Activated naive CD4-positive, alpha-beta T cell (primary cell): Measurements from ENCODE around the gene SLC22A4.

ENCODE experiments used
- DNase-seq, 4 experiments: peaks; one replicate each; lab custom pipeline; 2025; lab: John Stamatoyannopoulos, UW

The SLC22A4 gene

DNA sequence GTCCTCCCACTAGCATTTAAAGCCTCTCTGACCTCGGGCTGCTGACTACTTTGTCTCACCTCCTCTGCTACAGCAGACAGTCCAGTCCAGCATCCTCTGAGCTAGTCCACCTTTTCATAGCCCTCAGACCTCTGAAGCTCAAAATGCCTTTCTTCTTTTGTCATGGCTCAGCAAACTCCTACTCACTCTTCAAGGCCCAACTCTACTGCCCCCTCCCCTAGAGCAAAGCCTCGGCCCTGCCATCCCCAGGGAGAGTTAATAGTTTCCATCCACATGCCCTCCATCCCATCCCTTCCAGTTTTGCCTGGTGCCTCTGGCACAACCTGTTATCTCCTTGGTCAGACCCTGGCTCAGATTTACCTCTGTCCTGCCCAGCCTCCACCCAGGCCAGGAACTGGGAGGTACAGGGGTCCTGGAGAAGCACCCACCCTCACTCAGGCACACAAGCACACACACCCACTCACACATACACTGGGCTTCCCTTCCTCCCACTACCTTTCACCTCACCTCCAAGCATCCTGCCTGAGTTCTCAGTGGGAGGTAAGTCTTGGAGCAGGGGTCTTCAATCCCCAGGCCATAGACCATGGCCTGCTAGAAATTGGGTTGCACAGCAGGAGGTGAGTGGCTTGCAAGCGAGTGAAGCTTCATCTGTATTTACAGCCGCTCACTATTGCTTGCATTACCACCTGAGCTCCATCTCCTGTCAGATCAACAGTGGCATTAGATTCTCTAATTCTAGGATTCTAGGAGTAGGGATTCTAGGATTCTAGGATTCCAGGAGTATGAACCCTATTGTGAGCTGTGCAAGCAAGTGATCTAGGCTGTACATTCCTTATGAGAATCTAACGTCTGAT, 18.6 kb upstream of the SLC22A4 start:
- no peak for DNase-seq

DNA sequence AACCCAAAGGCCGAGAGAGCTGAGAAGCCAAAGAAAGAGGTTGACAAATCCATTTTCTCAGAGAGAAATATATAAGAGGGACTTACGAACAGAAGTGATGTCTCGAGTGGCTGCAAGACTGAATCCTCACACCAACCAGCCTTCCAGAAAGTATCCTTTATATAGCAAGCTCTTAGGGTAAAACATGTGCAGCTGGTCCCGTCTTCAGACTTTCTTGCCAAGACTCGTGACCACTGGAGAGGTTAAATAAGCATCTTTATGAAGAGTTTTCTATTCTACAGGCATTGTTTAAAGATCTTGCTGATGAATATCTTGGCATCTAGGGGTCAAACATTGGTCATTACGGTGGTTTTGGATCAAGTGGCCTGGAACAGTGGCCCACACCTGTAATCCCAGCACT, 16.9 kb upstream of the SLC22A4 start:
- no peak for DNase-seq

DNA sequence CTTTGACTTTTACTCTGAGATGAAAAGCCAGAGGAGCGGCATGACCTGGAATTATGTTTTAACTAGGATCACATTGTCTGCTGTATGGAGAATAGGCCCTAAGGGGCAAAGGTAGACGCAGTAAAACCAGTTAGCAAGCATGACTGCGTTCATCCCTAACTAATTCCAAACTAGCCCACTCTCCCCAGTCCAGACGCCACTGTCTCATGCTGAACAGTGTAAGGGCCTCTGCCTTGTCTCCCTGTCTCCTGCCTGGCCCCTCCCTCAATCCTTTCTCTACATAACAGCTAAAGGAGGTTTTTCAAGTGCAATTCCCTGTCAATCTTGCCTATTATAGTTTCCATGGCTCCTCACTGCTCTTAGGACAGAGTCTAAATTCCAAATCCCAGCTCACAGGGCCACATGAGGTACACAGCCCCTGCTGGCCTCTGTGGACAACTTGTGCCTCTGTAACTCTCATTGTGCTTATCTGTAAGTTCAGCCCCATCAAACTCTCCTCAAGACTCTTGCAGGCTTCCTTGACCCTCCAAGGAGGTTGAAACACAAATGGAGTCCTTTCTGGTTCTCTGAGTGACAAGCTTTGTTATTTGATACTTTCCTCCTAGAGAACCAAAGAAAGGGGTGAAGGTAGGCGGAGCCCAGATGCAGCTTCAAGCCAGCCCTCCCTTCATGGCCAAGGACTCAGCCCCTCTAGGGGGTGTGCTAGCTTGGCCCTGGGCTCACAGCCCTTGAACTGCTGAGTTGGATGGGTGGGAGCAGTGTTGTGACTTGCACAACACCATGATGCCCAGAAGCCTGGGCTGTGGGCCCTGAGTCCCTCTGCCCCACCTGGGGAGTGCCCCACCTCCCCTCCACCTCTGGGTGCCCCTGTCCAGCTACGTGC, 16.0 kb upstream of the SLC22A4 start:
- no peak for DNase-seq

DNA sequence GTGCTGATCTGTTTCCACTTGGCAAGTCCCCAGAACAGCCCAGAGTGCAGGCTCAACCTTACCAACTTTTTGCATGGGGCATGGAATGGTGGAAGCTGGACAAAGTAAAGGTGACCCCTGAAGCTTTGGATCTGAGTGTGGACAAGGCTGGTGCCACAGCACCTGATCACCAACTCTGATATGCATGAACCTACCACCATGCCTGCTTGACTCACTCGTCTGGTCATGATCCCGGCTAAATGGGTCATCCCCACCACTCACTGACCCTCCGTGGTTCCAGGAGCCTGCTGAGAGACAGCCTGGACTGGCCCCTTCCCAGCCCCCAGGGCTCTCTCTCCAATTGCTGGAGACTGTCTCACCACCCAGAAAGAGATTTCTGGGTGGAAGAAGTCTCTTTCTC, 14.4 kb upstream of the SLC22A4 start:
- no peak for DNase-seq

DNA sequence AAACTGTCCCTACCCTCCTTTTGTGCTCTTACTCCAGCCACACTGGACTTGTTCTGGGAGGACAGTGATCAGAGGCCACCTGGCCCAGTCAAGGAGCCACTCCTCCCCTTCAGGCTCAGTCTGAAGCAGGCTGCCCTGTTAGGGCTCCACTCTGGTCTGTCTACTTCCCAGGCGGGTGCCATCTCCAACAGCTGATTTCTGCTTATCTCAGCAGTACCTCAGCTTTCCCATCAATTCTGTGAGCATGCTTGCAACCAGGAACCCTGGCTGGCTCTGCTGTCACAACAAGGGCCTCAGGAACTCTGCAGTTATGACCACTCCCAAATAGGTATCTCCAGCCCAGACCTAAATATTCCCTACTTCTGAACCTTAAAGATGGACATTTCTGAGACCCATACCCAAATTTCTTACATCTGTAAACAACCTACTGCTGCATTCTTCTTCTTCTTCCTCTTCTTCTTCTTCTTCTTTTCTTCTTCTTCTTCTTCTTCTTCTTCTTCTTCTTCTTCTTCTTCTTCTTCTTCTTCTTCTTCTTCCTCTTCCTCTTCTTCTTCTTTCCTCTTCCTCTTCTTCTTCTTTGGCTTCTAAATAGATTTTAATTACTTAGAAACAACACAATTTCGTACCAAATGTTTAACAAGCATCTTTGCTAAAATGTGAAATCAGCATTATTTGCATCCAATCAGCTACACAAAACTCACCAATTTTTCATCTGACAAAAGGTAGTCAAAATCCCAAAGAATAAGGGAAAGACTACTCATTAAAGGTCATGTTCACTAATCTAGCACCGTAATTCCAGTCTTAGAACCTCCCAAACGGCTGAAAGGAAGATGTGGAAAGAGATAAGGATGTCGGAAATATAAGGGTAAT, 13.6 kb upstream of the SLC22A4 start:
- DNase-seq, result no peak

DNA sequence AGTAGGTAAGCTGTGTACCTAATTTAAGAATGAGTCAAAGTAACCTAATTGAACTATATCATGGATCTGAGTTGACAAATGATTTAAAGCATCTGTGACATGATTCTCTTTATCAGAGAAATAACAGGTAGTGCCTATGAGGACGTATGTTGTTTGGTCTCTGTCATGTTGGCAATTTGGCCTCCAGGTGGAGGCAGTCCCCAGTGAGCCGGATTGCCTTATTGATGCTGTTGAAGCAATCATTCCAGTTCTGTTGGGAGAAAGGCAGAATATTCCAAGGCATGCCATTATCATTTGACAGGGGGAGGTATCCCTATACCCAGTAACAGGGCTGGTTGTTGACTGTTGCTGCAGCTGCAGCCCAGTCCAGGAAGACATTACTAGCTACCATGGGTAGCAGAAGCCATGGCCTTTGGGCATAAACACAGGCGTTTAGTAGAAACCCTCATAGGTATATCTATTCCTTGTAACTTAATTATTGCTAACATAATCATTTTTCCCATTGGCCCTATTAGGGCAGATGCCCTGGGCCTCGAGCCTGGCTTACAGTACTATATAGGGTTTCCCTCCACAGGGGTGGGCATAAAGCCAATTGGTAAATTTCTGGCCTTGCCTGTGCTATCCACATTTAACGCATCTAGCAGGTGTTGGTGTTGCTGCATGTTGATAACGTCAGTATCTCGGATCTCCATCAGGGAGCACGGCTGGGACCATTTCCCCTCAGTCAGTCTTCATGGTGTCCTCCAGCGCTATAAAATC, 12.2 kb upstream of the SLC22A4 start:
- DNase-seq, result no peak

DNA sequence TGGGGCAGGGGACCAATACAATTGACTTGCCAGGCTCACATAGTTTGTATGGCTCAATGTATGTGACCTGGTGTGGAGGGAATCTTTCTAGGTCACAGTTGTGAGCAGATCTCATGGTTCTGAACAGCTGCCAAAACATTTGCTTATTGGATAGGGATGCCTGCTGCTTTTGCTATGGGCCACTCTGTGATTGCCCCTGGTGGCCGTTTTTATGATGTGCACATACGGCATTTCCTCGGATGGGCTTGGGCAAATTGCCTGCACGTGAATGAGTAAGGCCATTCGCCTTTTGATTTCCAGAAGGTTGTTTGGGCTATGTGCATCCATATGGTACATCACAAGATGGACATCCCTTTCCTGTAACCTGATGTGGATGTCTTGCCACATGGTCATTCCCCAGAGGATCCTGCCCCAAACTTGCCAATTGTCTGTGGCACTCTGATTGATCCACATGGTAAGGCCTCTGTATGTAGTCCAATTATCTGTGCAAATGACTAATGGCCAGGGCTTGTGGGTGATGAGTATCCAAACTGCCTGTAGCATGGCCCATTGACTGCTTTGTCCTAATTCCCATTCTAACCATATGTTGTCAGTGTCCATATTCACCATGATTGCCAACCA, 10.7 kb upstream of the SLC22A4 start:
- DNase-seq, result no peak

DNA sequence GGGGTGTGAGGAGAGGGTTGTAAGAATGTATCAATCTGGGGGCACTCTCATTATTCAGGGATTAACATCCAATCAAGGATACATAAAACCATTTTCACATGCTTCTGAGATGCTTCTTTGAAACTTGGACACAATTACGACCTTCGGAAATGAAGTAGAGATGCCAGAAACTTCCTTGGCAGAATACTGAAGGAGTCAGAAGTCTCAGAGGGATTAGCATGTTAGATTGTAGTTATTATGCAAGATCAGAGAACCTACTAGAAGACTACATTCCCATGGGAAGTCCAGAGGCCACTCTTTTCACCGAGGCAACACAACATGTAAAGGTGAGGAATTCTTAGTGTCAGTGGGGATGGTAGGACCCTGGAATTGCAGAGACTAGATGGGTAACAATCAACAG, 5.1 kb upstream of the SLC22A4 start:
- DNase-seq, result no peak

DNA sequence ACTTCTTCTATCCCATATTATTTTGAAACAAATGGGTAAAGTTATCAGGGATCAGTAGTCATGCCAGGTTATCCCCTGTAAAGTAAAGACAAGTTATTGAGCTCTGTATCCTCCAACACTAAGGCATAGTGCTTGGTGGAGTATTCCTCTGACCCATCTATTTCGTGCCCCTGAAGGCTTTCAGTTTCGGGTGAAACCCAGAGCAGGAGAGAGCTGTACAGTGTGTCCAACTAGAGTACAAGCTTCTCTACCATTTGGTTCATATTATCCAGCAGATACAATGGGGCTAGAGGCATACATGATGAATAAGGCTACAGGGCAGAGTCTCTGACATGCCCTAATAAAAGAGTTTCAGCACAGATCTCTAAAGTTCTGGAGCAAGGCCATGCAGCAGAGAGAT, 3.2 kb upstream of the SLC22A4 start:
- DNase-seq, result no peak

DNA sequence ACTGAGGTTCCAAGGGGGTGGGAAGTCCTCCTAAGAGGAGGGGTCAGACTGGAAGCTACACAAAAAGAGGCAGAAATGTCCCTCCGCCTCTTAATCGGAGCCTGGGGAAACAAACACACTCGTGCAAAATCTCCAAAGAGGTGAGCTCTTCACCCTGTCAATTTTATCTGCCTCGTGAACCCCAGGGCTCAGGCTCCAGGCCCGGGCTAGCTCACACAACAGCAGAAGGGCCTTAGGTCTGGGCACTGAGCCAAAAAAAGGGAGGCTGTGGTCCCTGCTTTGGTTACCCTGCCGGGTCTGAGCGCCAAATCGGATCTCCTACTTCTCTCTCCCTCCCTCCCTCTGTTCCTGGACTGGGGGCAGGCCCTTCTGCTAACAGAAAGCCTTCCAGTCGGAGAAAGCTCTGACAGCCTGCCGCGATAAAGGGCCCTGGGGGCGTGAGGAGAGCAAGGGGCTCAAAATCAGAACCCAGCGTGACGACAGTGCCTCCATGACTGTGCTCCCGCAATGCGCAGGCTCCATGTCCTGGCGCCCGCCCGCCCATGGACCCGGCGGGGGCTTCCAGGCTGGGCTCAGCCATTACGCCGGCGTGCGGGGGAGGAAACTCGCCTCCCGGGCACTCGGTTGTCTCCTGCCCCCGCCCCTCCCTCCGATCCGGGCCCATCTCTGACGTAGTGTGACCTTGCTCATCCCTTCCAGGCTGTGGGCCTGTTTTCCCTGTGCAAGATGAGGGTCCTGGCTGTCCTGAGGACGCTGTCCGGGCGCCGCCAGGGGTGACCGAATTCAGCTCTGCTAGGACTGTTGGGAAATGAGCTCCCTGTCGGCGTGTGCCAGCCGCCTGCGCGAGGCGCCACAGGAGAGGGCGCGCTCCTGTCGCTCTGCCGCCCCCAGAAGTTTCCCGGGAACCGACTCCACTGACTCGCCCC, 865 bp upstream of the SLC22A4 start:
- peak in 3 of 4 experiments; percentile 11 to 26 (median 19) for DNase-seq

DNA sequence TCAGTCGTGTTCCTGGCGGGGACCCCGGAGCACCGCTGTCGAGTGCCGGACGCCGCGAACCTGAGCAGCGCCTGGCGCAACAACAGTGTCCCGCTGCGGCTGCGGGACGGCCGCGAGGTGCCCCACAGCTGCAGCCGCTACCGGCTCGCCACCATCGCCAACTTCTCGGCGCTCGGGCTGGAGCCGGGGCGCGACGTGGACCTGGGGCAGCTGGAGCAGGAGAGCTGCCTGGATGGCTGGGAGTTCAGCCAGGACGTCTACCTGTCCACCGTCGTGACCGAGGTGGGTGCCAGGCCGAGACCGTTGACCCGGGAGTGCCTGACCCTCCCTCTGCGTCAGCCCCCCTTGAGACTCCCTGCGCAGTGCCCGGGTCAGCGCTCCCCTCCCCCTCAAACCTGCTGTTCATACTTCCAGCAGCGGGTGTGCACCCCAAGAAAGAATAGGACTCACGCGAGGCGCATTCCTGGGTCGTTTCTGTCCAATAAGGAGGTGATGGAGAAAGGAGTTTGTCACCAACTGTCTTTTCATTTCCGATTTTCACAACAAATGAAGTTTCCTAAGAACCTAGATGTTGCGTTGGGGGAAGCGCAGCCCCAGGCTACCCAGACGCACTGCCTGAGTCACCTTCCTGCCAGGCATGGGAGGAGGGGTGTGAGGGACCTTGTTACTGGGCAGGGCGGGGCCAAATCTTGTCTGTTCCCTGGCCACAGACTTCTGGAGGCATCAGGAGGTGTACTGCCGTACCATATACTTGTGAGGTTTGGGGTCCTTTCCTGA, 722 bp downstream of the SLC22A4 start:
- DNase-seq, result peak in 2 of 4 experiments; percentile 7 to 49

DNA sequence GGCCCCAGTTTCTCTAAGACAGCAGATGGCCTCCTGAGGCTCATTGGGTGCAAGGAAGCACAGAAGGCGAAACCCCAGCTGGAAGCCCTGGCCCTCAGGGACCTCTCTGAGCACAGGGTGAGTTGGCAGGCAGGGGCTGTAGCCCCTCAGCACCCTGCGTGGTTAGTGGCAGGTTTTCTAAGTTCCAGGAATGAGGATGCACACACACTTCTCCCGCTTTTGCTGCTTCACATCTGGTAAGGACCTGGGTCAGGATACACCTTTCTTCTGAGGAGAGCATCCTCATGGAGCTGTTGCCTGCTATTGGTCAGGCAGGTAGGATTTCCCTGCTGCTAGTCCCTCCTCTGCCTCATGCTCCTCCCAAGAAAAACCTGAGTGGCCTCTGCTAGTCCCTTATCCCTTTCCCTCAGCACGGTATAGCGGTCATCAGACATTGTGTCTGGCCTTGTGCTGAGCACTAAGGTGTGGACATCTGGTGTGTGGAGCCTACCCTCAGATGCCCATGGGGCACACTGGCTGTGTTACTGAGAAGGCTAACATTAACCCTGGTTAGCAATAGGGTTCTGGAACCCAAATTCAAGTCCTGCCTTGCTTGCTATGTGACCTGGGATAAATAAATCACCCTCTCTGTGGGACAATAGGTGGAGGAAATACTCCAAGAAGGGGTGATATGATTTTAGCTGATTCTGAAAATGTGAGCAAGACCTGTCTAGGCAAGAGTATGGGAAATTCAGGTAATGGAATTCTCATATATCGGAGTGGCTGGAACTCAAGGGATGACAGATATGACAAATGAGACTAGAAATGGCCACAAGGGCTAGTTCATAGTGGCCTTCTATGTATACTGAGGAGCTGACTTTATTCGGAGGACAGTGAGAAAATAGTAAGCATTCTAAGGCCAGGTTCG, 1.6 kb downstream of the SLC22A4 start:
- DNase-seq, result no peak

DNA sequence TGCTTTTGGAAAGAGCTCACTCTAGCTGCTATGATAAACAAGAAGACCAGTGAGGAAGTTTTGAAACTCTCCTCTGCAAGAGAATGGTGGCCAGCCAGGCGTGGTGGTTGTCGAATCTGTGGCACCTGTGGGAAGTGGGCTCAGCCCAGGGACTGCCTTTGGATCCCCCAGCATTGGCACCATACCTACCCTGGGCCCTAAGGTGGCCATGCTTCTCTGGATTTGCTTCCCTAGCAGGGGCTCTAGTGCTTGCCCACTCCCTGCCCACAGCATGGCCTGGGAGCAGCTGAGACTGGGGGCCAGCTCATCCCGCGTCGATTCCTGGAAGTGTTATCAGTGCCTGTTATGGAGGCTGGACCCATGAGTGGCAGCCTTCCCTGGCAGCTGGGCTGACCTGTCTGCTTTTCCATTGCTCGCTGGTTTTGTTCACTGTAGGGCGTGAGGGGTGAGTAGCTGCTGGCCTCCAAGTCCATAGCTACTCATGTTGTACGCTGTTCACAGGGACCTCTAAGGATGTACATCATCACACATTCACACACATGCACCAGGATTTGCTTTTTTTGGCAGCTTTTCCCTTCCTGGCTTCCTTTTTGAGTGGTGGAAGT, 2.3 kb downstream of the SLC22A4 start:
- DNase-seq, result no peak

DNA sequence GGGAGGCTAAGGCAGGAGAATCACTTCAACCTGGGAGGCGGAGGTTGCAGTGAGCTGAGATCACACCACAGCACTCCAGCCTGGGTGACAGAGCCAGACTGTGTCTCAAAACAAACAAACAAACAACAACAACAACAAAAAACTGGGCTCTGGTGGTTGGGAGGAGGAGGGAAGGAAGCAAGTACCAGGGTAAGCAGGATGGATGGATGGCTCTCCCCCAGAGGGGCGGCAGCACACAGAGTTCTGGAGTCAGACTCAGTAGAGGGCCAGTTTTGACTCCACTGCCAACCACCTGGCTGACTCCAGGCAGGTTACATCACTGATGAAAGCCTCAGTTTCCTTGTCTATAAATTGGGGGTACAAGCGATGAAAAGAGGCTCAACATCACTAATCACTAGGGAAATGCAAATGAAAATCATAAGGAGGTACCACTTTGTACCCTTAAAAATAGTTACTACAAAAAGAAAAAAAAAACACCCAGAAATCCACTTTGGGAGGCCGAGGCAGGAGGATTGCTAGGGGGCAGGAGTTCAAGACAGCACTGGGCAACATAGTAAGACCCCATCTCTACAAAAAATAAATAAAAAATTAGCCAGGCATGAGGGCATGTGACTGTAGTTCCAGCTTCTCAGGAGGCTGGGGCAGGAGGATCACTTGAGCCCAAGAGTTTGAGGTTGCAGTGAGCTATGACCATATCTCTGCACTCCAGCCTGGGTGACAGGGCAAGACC, 3.2 kb downstream of the SLC22A4 start:
- DNase-seq, result no peak

DNA sequence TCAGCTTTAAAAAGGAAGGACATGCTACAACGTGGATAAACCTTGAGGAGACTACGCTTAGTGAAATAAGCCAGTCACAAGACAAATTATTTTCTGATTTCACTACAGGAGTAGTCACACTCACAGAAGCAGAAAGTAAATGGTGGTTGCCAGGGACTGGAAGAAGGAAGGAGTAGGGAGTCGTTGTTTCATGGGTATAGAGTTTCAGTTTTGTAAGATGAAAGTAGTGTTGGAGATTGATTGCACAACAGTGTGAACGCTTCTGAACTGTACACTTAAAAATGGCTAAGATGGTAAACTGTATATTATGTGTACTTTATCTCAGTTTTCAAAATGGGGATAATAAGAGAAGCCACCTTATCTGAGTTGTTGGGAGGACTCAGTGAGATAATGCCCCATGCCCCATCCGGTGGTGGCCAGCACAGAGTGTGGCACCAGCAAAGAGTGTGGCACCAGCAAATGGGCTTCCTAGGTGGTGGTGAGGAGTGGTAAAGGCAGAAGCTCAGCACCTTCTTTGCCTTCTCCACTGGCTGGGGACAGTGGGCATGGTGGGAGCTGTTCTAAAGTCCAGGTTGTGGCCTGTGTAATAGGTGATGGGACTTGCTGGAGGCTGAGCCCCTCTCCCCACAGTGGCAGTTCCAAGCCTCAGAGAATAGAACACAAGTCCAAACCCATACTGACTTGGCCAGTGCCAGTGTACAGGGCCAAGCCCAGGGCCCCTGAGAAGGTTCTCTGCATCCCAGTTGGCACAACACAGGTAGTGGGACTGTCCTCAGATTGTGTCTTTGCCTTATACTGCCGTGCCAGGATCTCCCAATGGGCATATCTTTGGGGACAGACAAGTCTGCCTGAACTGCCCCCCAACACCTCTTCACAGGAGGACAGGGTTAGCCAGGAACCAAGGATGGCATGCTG, 4.4 kb downstream of the SLC22A4 start:
- no peak for DNase-seq

DNA sequence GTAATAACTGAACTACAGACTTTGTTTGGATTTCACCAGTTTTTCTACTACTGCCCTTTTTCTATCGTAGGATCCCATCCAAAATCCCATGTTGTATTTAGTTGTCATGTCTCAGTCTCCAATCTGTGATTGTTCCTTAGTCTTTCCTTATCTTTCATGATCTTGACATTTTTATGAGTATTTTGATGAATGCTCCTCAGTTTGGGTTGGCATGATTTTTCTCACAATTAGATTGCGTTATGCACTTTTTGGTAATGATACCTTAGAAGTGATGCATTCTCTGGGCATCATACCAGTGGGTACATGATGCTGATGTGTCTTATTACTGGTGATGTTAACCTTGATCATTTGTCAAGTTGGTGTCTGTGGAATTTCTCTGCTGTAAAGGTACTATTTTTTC, 5.7 kb downstream of the SLC22A4 start:
- no peak for DNase-seq
